Measurements from ENCODE around the gene DPM3. TPM values are rescaled to one million over a fixed set of nuclear protein-coding genes. Genes with fewer than 3 reads are reported as not detected.
A peak's percentile ranks its signal among the peaks of the same experiment; 100 is the strongest.
"Not testable (repeated sequence)": the region's sequence is repeated elsewhere in the genome, so short reads cannot be mapped to it uniquely, and the experiment has no call there.

DPM3 gene
- total and polyA plus RNA-seq, 4 donors, result 42.4 to 200 (median 107) TPM

DNA sequence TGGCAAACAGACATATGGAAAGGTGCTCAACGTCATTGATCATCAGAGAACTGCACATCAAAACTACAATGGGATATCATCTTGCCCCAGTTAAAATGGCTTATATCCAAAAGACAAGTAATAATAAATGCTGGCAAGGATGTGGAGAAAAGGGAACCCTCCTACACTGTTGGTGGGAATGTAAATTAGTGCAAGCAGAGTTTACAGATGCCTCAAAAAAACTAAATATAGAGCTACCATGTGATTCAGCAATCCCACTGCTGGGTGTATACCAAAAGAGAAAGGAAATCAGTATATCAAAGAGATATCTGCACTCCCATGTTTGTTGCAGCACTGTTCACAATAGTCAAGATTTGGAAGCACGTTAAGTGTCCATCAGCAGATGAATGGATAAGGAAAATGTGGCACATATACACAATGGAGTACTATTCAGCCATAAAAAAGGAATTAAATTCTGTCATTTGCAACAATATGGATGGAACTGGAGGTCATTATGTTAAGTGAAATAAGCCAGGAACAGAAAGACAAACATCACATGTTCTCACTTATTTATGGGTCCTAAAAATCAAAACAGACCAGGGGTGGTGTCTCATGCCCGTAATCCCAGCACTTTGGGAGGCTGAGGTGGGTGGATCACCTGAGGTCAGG is 15.8 kb upstream of the DPM3 start:
- H3K9me3 ChIP-seq (ENCODE audit: control insufficient read depth, low read length); H3K36me3 ChIP-seq (ENCODE audit: control insufficient read depth in 1 of 2, insufficient read depth in 2 of 2, low read length in 1 of 2); H3K4me3 ChIP-seq (ENCODE audit: low read length in 2 of 2); DNase-seq; intact Hi-C loops (cut with DNase I); H3K27ac ChIP-seq (ENCODE audit: low read depth in 1 of 2, low read length in 2 of 2); H3K4me1 ChIP-seq (ENCODE audit: control insufficient read depth in 1 of 2, insufficient read depth in 2 of 2, low read length in 2 of 2); ATAC-seq (ENCODE audit: low FRiP score); H3K27me3 ChIP-seq (ENCODE audit: control insufficient read depth in 1 of 2, insufficient read depth in 2 of 2, low read length in 1 of 2): not testable (repeated sequence)
- WGBS, 2 donors, result 68 to 69% methylated on average over 3 of the region's 3 CpGs

GRCh38 chr1:155145491-155145890 is 5.2 kb upstream of the DPM3 start:
- Histone ChIP-seq H3K27ac (ENCODE audit: low read depth in 1 of 2, low read length in 2 of 2) (no peak overlapping the region), H3K9me3 (ENCODE audit: control insufficient read depth, low read length) (no peaks in the 10 kb centered on the region), H3K4me3 (ENCODE audit: low read length in 2 of 2) (no peak overlapping the region), H3K36me3 (ENCODE audit: control insufficient read depth in 1 of 2, insufficient read depth in 2 of 2, low read length in 1 of 2) (no peaks in the 10 kb centered on the region), H3K27me3 (ENCODE audit: control insufficient read depth in 1 of 2, insufficient read depth in 2 of 2, low read length in 1 of 2) (no peaks in the 10 kb centered on the region), H3K4me1 (ENCODE audit: control insufficient read depth in 1 of 2, insufficient read depth in 2 of 2, low read length in 2 of 2) (no peaks in the 10 kb centered on the region)
- DNase-seq, result no peak
- intact Hi-C loops (cut with DNase I), result no loop called here
- ATAC-seq (ENCODE audit: low FRiP score), result no peak
- 62 to 84% methylated on average over 3 of the region's 3 CpGs for WGBS, 2 donors

GRCh38 chr1:155141749-155142148 is 1.4 kb upstream of the DPM3 start:
- no peaks in the 10 kb centered on the region for H3K4me1 ChIP-seq (ENCODE audit: control insufficient read depth in 1 of 2, insufficient read depth in 2 of 2, low read length in 2 of 2)
- DNase-seq, result no peak
- intact Hi-C loops (cut with DNase I), result no loop called here
- H3K27ac ChIP-seq (ENCODE audit: low read depth in 1 of 2, low read length in 2 of 2), result no peak overlapping the region
- no peaks in the 10 kb centered on the region for H3K36me3 ChIP-seq (ENCODE audit: control insufficient read depth in 1 of 2, insufficient read depth in 2 of 2, low read length in 1 of 2)
- H3K4me3 ChIP-seq (ENCODE audit: low read length in 2 of 2), result no peak overlapping the region
- no peaks in the 10 kb centered on the region for H3K27me3 ChIP-seq (ENCODE audit: control insufficient read depth in 1 of 2, insufficient read depth in 2 of 2, low read length in 1 of 2)
- WGBS, 2 donors, result 84 to 87% methylated on average over 7 of the region's 7 CpGs
- no peaks in the 10 kb centered on the region for H3K9me3 ChIP-seq (ENCODE audit: control insufficient read depth, low read length)
- no peak for ATAC-seq (ENCODE audit: low FRiP score)

GRCh38 chr1:155140630-155140953 is 261 bp upstream of the DPM3 start:
- intact Hi-C loops (cut with DNase I), result no loop called here
- H3K36me3 ChIP-seq (ENCODE audit: control insufficient read depth in 1 of 2, insufficient read depth in 2 of 2, low read length in 1 of 2), result no peaks in the 10 kb centered on the region
- no peak overlapping the region for H3K27ac ChIP-seq (ENCODE audit: low read depth in 1 of 2, low read length in 2 of 2)
- H3K27me3 ChIP-seq (ENCODE audit: control insufficient read depth in 1 of 2, insufficient read depth in 2 of 2, low read length in 1 of 2), result no peaks in the 10 kb centered on the region
- H3K9me3 ChIP-seq (ENCODE audit: control insufficient read depth, low read length), result no peaks in the 10 kb centered on the region
- no peak for ATAC-seq (ENCODE audit: low FRiP score)
- H3K4me3 ChIP-seq (ENCODE audit: low read length in 2 of 2), result peak overlapping the region in 1 of 2 donors; percentile 62
- WGBS, 2 donors, result 5 to 6% methylated on average over 11 of the region's 11 CpGs
- H3K4me1 ChIP-seq (ENCODE audit: control insufficient read depth in 1 of 2, insufficient read depth in 2 of 2, low read length in 2 of 2), result no peaks in the 10 kb centered on the region
- DNase-seq, result no peak

DNA sequence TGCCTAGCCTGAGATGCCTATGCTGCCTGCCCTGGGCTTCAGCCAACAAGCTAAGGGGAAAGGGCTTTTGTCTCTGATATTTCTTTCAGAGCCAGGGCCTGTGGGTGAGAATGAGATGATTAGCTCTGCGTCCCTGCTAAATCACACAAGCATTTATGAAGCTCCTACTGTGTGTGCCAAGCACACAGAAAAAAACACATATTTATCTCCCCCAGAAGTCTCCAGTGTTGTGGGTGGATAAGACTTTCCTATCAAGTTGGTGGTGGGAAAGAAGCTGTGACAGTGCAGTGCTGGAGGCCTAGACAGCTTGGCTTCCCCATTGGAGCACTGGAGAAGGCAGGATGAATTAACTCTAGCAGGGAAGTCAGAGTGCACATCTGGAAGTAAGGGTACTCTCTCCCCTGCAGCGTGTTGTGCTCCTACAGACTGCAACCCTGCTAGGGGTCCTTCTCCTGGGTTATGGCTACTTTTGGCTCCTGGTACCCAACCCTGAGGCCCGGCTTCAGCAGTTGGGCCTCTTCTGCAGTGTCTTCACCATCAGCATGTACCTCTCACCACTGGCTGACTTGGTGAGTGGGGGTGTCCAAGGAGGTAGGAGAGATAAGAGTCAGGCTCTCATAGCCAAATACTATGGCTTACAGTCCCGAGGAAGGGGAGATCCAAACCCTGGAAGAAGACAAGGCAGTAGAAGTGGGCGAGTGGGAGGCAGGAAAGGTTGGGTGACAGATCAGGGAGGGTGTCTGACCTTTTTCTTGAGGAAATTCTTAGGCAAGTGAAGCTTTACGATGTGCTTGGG is 3.0 kb downstream of the DPM3 start:
- ATAC-seq (ENCODE audit: low FRiP score) (no peak), DNase-seq (no peak)
- no peaks in the 10 kb centered on the region for H3K4me1 ChIP-seq (ENCODE audit: control insufficient read depth in 1 of 2, insufficient read depth in 2 of 2, low read length in 2 of 2)
- no peaks in the 10 kb centered on the region for H3K27me3 ChIP-seq (ENCODE audit: control insufficient read depth in 1 of 2, insufficient read depth in 2 of 2, low read length in 1 of 2)
- intact Hi-C loops (cut with DNase I), result no loop called here
- H3K9me3 ChIP-seq (ENCODE audit: control insufficient read depth, low read length), result no peaks in the 10 kb centered on the region
- WGBS, 2 donors, result 84 to 87% methylated on average over 6 of the region's 6 CpGs
- no peak overlapping the region for H3K4me3 ChIP-seq (ENCODE audit: low read length in 2 of 2)
- no peaks in the 10 kb centered on the region for H3K36me3 ChIP-seq (ENCODE audit: control insufficient read depth in 1 of 2, insufficient read depth in 2 of 2, low read length in 1 of 2)
- peak overlapping the region in 1 of 2 donors; percentile 32 for H3K27ac ChIP-seq (ENCODE audit: low read depth in 1 of 2, low read length in 2 of 2)

GRCh38 chr1:155136748-155137147 is 3.6 kb downstream of the DPM3 start:
- Histone ChIP-seq H3K4me3 (ENCODE audit: low read length in 2 of 2) (no peak overlapping the region), H3K4me1 (ENCODE audit: control insufficient read depth in 1 of 2, insufficient read depth in 2 of 2, low read length in 2 of 2) (no peaks in the 10 kb centered on the region), H3K27me3 (ENCODE audit: control insufficient read depth in 1 of 2, insufficient read depth in 2 of 2, low read length in 1 of 2) (no peaks in the 10 kb centered on the region), H3K27ac (ENCODE audit: low read depth in 1 of 2, low read length in 2 of 2) (peak overlapping the region in 1 of 2 donors; percentile 32), H3K36me3 (ENCODE audit: control insufficient read depth in 1 of 2, insufficient read depth in 2 of 2, low read length in 1 of 2) (no peaks in the 10 kb centered on the region), H3K9me3 (ENCODE audit: control insufficient read depth, low read length) (no peaks in the 10 kb centered on the region)
- DNase-seq (no peak), ATAC-seq (ENCODE audit: low FRiP score) (no peak)
- 29 to 31% methylated on average over 6 of the region's 6 CpGs for WGBS, 2 donors
- intact Hi-C loops (cut with DNase I), result no loop called here

DNA sequence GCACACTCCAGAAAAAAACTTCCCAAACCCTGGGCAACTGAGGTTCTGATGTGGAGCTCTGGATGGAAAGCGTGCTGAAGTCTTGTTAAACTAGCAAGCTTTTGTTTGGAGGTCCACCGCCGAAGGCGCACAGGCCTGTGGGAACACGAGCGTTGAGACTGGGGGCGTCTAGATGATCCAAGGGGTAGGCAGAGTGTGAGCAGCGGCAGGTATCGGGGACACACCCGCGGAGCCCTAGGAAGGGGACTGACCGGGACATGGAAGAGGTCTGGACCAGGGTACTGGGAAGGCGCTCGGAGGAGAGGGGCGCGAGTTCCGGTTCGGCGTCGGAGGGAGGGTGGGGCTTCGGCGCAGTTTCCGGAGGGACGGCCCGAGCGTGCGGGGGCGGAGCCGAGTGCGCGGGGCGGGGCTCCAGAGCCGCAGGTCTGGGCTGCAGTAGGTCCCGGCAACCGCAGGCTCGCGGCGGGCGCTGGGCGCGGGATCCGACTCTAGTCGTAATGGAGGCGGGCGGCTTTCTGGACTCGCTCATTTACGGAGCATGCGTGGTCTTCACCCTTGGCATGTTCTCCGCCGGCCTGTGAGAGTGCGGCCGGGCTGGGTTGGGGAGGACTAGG is 4.8 kb downstream of the DPM3 start, which contains the start of gene SLC50A1:
Gene SLC50A1, plus strand, starts transcription at position 438 of the 614 bp plus-strand sequence. Its CDS starts 60 bp downstream, at position 498.
- Histone ChIP-seq H3K9me3 (ENCODE audit: control insufficient read depth, low read length) (no peaks in the 10 kb centered on the region), H3K4me3 (ENCODE audit: low read length in 2 of 2) (peak within 1 kb of the TSS; percentile 46 to 51), H3K36me3 (ENCODE audit: control insufficient read depth in 1 of 2, insufficient read depth in 2 of 2, low read length in 1 of 2) (no peaks in the 10 kb centered on the region), H3K27ac (ENCODE audit: low read depth in 1 of 2, low read length in 2 of 2) (peak within 1 kb of the TSS in 1 of 2 donors; percentile 87), H3K27me3 (ENCODE audit: control insufficient read depth in 1 of 2, insufficient read depth in 2 of 2, low read length in 1 of 2) (no peaks in the 10 kb centered on the region), H3K4me1 (ENCODE audit: control insufficient read depth in 1 of 2, insufficient read depth in 2 of 2, low read length in 2 of 2) (no peaks in the 10 kb centered on the region)
- peak; percentile 97 for ATAC-seq (ENCODE audit: low FRiP score)
- 0 to 1% methylated on average over 52 of the region's 52 CpGs for WGBS, 2 donors
- intact Hi-C loops (cut with DNase I), result no loop called here
- DNase-seq, result peak; percentile 97 to 98

- Histone ChIP-seq H3K9me3 (ENCODE audit: control insufficient read depth, low read length) (no peaks in the 10 kb centered on the region), H3K27me3 (ENCODE audit: control insufficient read depth in 1 of 2, insufficient read depth in 2 of 2, low read length in 1 of 2) (no peaks in the 10 kb centered on the region), H3K36me3 (ENCODE audit: control insufficient read depth in 1 of 2, insufficient read depth in 2 of 2, low read length in 1 of 2) (no peaks in the 10 kb centered on the region), H3K27ac (ENCODE audit: low read depth in 1 of 2, low read length in 2 of 2) (peak overlapping the region in 1 of 2 donors; percentile 87), H3K4me1 (ENCODE audit: control insufficient read depth in 1 of 2, insufficient read depth in 2 of 2, low read length in 2 of 2) (no peaks in the 10 kb centered on the region), H3K4me3 (ENCODE audit: low read length in 2 of 2) (peak overlapping the region; percentile 46 to 51)
- 0 to 2% methylated on average over 18 of the region's 18 CpGs for WGBS, 2 donors
- intact Hi-C loops (cut with DNase I), result no loop called here
- DNase-seq (peak; percentile 96 to 97), ATAC-seq (ENCODE audit: low FRiP score) (peak; percentile 87)
Measured at GRCh38 chr1:155134880-155135414, 5.4 kb downstream of the DPM3 start.

All from aorta (tissue), 5 donors.